Astrocyte of the hippocampus (primary cell): ENCODE data around the gene STK40.

ENCODE experiments used
- DNase-seq: peaks from one replicate; pipeline ENCODE4 v3.0.0; 2011; ENCODE audit warnings: low read depth, low spot score

The STK40 gene

GRCh38 chr1:36398370-36398977 is 12.8 kb upstream of the STK40 start:
- no peak for DNase-seq

- DNase-seq = peak; percentile 98
These were observed 11.9 kb upstream of the STK40 start, which contains the start of gene LSM10 for GRCh38 chr1:36397378-36398230. Gene LSM10, minus strand, starts transcription at chr1:36397908. Its CDS starts 3,779 bp downstream, at chr1:36394129.

GRCh38 chr1:36397083-36397377 is 11.3 kb upstream of the STK40 start:
- DNase-seq = no peak

- no peak for DNase-seq
These were observed 10.6 kb upstream of the STK40 start for GRCh38 chr1:36396359-36396758.

GRCh38 chr1:36393686-36394085 is 8.0 kb upstream of the STK40 start:
- no peak for DNase-seq

GRCh38 chr1:36392836-36393235 is 7.1 kb upstream of the STK40 start:
- no peak for DNase-seq

- DNase-seq = no peak
These were observed 5.5 kb upstream of the STK40 start for GRCh38 chr1:36391271-36391670.

- DNase-seq = no peak
These were observed 4.7 kb upstream of the STK40 start for GRCh38 chr1:36390411-36390810.

- DNase-seq = no peak
These were observed 4.3 kb upstream of the STK40 start for GRCh38 chr1:36389999-36390398.

- no peak for DNase-seq
These were observed 3.5 kb upstream of the STK40 start for GRCh38 chr1:36389261-36389660.

- peak; percentile 88 for DNase-seq
These were observed 1.6 kb upstream of the STK40 start for GRCh38 chr1:36387141-36387949.

GRCh38 chr1:36386265-36387140 is 779 bp upstream of the STK40 start:
- DNase-seq = peak; percentile 99

- DNase-seq = peak; percentile 58
These were observed 948 bp downstream of the STK40 start for GRCh38 chr1:36384542-36385409.

GRCh38 chr1:36383240-36383639 is 2.5 kb downstream of the STK40 start:
- no peak for DNase-seq

GRCh38 chr1:36382669-36383068 is 3.1 kb downstream of the STK40 start:
- no peak for DNase-seq

- no peak for DNase-seq
These were observed 3.5 kb downstream of the STK40 start for GRCh38 chr1:36382231-36382630.

GRCh38 chr1:36381405-36381804 is 4.3 kb downstream of the STK40 start:
- no peak for DNase-seq

GRCh38 chr1:36380782-36381181 is 4.9 kb downstream of the STK40 start:
- DNase-seq = no peak

GRCh38 chr1:36380143-36380619 is 5.5 kb downstream of the STK40 start:
- no peak for DNase-seq

- no peak for DNase-seq
These were observed 7.8 kb downstream of the STK40 start for GRCh38 chr1:36377791-36378492.
